ENCODE measurements around the gene C9orf72. TPM values are rescaled to one million over a fixed set of nuclear protein-coding genes. Genes with fewer than 3 reads are reported as not detected.

The C9orf72 gene
- polyA plus RNA-seq, 1 donor (not counting 4 experiments of a cell fraction or from before 2014, with no cell fraction given), result 7.7 TPM

- Histone ChIP-seq H3K9ac (ENCODE audit: control insufficient read depth, extremely low read depth, insufficient read depth, low read length) (peak overlapping the region; percentile 71), H3K79me2 (ENCODE audit: control insufficient read depth, insufficient read depth, low read length) (peaks cover 2% of the 10 kb centered on the region), H3K4me2 (ENCODE audit: control insufficient read depth, extremely low read depth, insufficient read depth, low read depth, low read length) (peak overlapping the region; percentile 92), H3K27ac (ENCODE audit: control insufficient read depth, insufficient read depth, low read length) (peak overlapping the region; percentile 69), H3K4me3 (ENCODE audit: control insufficient read depth in 2 of 3, extremely low read depth in 1 of 3, insufficient read depth in 2 of 3, low read depth in 1 of 3, low read length in 3 of 3) (peak overlapping the region; percentile 33 to 69 (median 67)), H3K9me1 (ENCODE audit: control insufficient read depth, extremely low read depth, insufficient read depth, low read length) (no peaks in the 10 kb centered on the region), H3K9me3 (ENCODE audit: control insufficient read depth, low read depth, low read length) (no peaks in the 10 kb centered on the region), H3K27me3 (ENCODE audit: control insufficient read depth, extremely low read depth, insufficient read depth, low read length) (no peaks in the 10 kb centered on the region), H3K36me3 (ENCODE audit: control insufficient read depth in 2 of 2, extremely low read depth in 1 of 2, insufficient read depth in 2 of 2, low read length in 2 of 2) (no peaks in the 10 kb centered on the region), H2AFZ (ENCODE audit: control insufficient read depth, low read length) (peak overlapping the region; percentile 51), H3K4me1 (ENCODE audit: control insufficient read depth, extremely low read depth, insufficient read depth, low read length) (peaks cover 9% of the 10 kb centered on the region), H4K20me1 (ENCODE audit: control insufficient read depth, extremely low read depth, insufficient read depth, low read length) (no peaks in the 10 kb centered on the region)
- TF ChIP-seq EZH2 (IDR thresholded peaks at IDR 0.05; ENCODE audit: low read length) (no peak), CTCF (optimal IDR thresholded peaks at IDR 0.05 in 1 of 3, IDR thresholded peaks at IDR 0.05 in 1 of 3, conservative IDR thresholded peaks at IDR 0.05 in 1 of 3; ENCODE audit: extremely low read depth in 1 of 3, insufficient read depth in 2 of 3, low read length in 3 of 3) (no peak)
- dilution Hi-C loops (cut with MboI; ENCODE audit: extremely low pct_ligation_motif_present, low sequenced_read_pairs), result no loop called here
- peak; percentile 49 for DNase-seq (ENCODE audit: low read depth, low spot score)
- peak; percentile 17 for FAIRE-seq
Observed at GRCh38 chr9:27572566-27572917, 739 bp downstream of the C9orf72 start.

GRCh38 chr9:27572061-27572460 lies 1.2 kb downstream of the C9orf72 start:
- no peak overlapping the region for H3K4me3 ChIP-seq (ENCODE audit: control insufficient read depth in 2 of 3, extremely low read depth in 1 of 3, insufficient read depth in 2 of 3, low read depth in 1 of 3, low read length in 3 of 3)
- peaks cover 2% of the 10 kb centered on the region for H3K79me2 ChIP-seq (ENCODE audit: control insufficient read depth, insufficient read depth, low read length)
- no peaks in the 10 kb centered on the region for H4K20me1 ChIP-seq (ENCODE audit: control insufficient read depth, extremely low read depth, insufficient read depth, low read length)
- no peaks in the 10 kb centered on the region for H3K9me3 ChIP-seq (ENCODE audit: control insufficient read depth, low read depth, low read length)
- dilution Hi-C loops (cut with MboI; ENCODE audit: extremely low pct_ligation_motif_present, low sequenced_read_pairs), result no loop called here
- H3K4me1 ChIP-seq (ENCODE audit: control insufficient read depth, extremely low read depth, insufficient read depth, low read length), result peaks cover 9% of the 10 kb centered on the region
- H3K9ac ChIP-seq (ENCODE audit: control insufficient read depth, extremely low read depth, insufficient read depth, low read length), result no peak overlapping the region
- peak overlapping the region; percentile 92 for H3K4me2 ChIP-seq (ENCODE audit: control insufficient read depth, extremely low read depth, insufficient read depth, low read depth, low read length)
- H3K27me3 ChIP-seq (ENCODE audit: control insufficient read depth, extremely low read depth, insufficient read depth, low read length), result no peaks in the 10 kb centered on the region
- FAIRE-seq, result no peak
- H3K27ac ChIP-seq (ENCODE audit: control insufficient read depth, insufficient read depth, low read length), result no peak overlapping the region
- no peak overlapping the region for H2AFZ ChIP-seq (ENCODE audit: control insufficient read depth, low read length)
- TF ChIP-seq EZH2 (IDR thresholded peaks at IDR 0.05; ENCODE audit: low read length), result no peak
- TF ChIP-seq CTCF (optimal IDR thresholded peaks at IDR 0.05 in 1 of 3, IDR thresholded peaks at IDR 0.05 in 1 of 3, conservative IDR thresholded peaks at IDR 0.05 in 1 of 3; ENCODE audit: extremely low read depth in 1 of 3, insufficient read depth in 2 of 3, low read length in 3 of 3), result no peak
- no peak for DNase-seq (ENCODE audit: low read depth, low spot score)
- no peaks in the 10 kb centered on the region for H3K9me1 ChIP-seq (ENCODE audit: control insufficient read depth, extremely low read depth, insufficient read depth, low read length)
- H3K36me3 ChIP-seq (ENCODE audit: control insufficient read depth in 2 of 2, extremely low read depth in 1 of 2, insufficient read depth in 2 of 2, low read length in 2 of 2), result no peaks in the 10 kb centered on the region
